K562 (cell line): ENCODE data around the gene CHPF2. TPM values are rescaled to one million over a fixed set of nuclear protein-coding genes. Genes with fewer than 3 reads are reported as not detected.

Experiments used
- ATAC-seq: fragments of 200-7000 bp; cut with Tn5 transposase; 3 replicates; pipeline ENCODE4 v1.9.1; 2020; ENCODE audit warnings: moderate library complexity
- BruUV-seq: library from RNA; stranded (reverse); fragments of 400-500 nt; replicated peaks from 2 replicates; lab custom pipeline; 2021; lab: Mats Ljungman, UMichigan
- CTCF ChIA-PET: fragments of 300-600 bp; formaldehyde crosslinking; extraction: SDS; loops from one replicate; lab custom pipeline; 2021; ENCODE audit warnings: low intra/inter-chr PET ratio; lab: Yijun Ruan, JAX
- POLR2A ChIA-PET: fragments of 300-600, 350-650 bp; sonication (Branson Sonifier 250); formaldehyde crosslinking; extraction: SDS; loops from one replicate; lab custom pipeline; 2021; ENCODE audit warnings: antibody characterized with exemption, inconsistent platforms; lab: Yijun Ruan, JAX
- DNase-seq, 4 experiments: peaks; one replicate each; pipeline versions ENCODE4 v3.0.0 to v3.0.0-alpha.2; 2011 to 2018; ENCODE audit warnings: low spot score in 3 of 4, mixed read lengths in 3 of 4; ENCODE audit errors: extremely low read depth in 1 of 4
- FAIRE-seq: peaks from 2 replicates; lab custom pipeline; 2011; peaks lifted over from hg19 to GRCh38; lab: Jason Lieb, UNC
- H2AFZ ChIP-seq: 2 replicates; pipeline ENCODE4 v1.6.0; 2011; ENCODE audit warnings: low read depth, low read length, control low read depth, inconsistent platforms
- H3K27ac ChIP-seq: fragments of 200-600 bp; 3 replicates; pipeline ENCODE4 v1.8.0; 2011; ENCODE audit warnings: low read depth, mild to moderate bottlenecking, control low read depth, inconsistent platforms, low read length, moderate library complexity, mixed read lengths; ENCODE audit errors: extremely low read depth
- H3K27me3 ChIP-seq, 2 experiments: fragments of 300-600 bp in 1 of 2; 2 replicates in 1 of 2; 3 replicates in 1 of 2; pipeline versions ENCODE4 v1.6.0 to v1.8.0; 2011; ENCODE audit warnings: inconsistent platforms in 2 of 2, low read length in 2 of 2, mild to moderate bottlenecking in 1 of 2, mixed read lengths in 1 of 2, moderate library complexity in 1 of 2; ENCODE audit not compliant: control insufficient read depth in 2 of 2, insufficient read depth in 2 of 2
- H3K36me3 ChIP-seq: fragments of 300-600 bp; 3 replicates; pipeline ENCODE4 v1.8.0; 2011; ENCODE audit warnings: mild to moderate bottlenecking, low read length, inconsistent platforms; ENCODE audit not compliant: control insufficient read depth, insufficient read depth
- H3K4me1 ChIP-seq, 2 experiments: fragments of 200-600 bp in 1 of 2; replicated peaks in 1 of 2; 2 replicates in 1 of 2; 3 replicates in 1 of 2; pipeline versions ENCODE4 v1.5.1 to v1.8.0; 2011; ENCODE audit warnings: inconsistent platforms in 2 of 2, low read length in 2 of 2, mild to moderate bottlenecking in 1 of 2, mixed read lengths in 1 of 2, moderate library complexity in 1 of 2; ENCODE audit not compliant: control insufficient read depth in 2 of 2, insufficient read depth in 2 of 2
- H3K4me2 ChIP-seq: 2 replicates; pipeline ENCODE4 v1.6.1; 2011; ENCODE audit warnings: low read length, control low read depth, inconsistent platforms, mixed read lengths; ENCODE audit not compliant: insufficient read depth
- H3K4me3 ChIP-seq: fragments of 200-600 bp; sonication (generic), shearing (Covaris generic); 2 replicates; pipeline ENCODE4 v1.5.1; 2016; ENCODE audit warnings: control low read depth, inconsistent platforms
- H3K79me2 ChIP-seq: fragments of 200-600 bp; 3 replicates; pipeline ENCODE4 v1.8.0; 2011; ENCODE audit warnings: low read length, inconsistent platforms; ENCODE audit not compliant: control insufficient read depth, insufficient read depth
- H3K9ac ChIP-seq, 2 experiments: 2 replicates each; pipeline versions ENCODE4 v1.6.0 to v1.6.1; 2011; ENCODE audit warnings: low read depth in 2 of 2, low read length in 2 of 2, control low read depth in 1 of 2, inconsistent platforms in 1 of 2, mild to moderate bottlenecking in 1 of 2, mixed read lengths in 1 of 2; ENCODE audit not compliant: insufficient read depth in 1 of 2
- H3K9me1 ChIP-seq: one replicate; pipeline ENCODE4 v1.6.0; 2011; ENCODE audit warnings: inconsistent platforms, mild to moderate bottlenecking, low read length, moderate library complexity; ENCODE audit not compliant: control insufficient read depth, insufficient read depth
- H3K9me3 ChIP-seq: replicated peaks from 2 replicates; pipeline ENCODE4 v1.5.1; 2011; ENCODE audit warnings: low read depth, low read length, inconsistent platforms; ENCODE audit not compliant: control insufficient read depth, insufficient read depth
- H4K20me1 ChIP-seq: replicated peaks from 2 replicates; pipeline ENCODE4 v1.6.1; 2011; ENCODE audit warnings: low read length, inconsistent platforms, mixed read lengths; ENCODE audit not compliant: control insufficient read depth, insufficient read depth
- HDGF ChIP-seq: fragments of 450-650 bp; IDR thresholded peaks from 2 replicates; pipeline ENCODE4 v1.6.1; 2016
- HNRNPUL1 ChIP-seq: fragments of 200-400 bp; formaldehyde crosslinking; IDR thresholded peaks from 2 replicates; pipeline ENCODE4 v1.6.1; 2017; ENCODE audit warnings: low read length
- MEF2A ChIP-seq: IDR thresholded peaks from 2 replicates; pipeline ENCODE4 v1.6.1; 2011; ENCODE audit warnings: low read depth, mild to moderate bottlenecking, low read length, moderate library complexity; ENCODE audit not compliant: control insufficient read depth
- NFE2L1 ChIP-seq: fragments of 450-650 bp; IDR thresholded peaks from 2 replicates; pipeline ENCODE4 v1.6.1; 2016; ENCODE audit warnings: missing genetic modification characterization, low read depth, mild to moderate bottlenecking, missing compliant biosample characterization, moderate library complexity, borderline replicate concordance
- PHF20 ChIP-seq: fragments of 450-650 bp; IDR thresholded peaks from 2 replicates; pipeline ENCODE4 v1.6.1; 2018; ENCODE audit not compliant: partially characterized antibody
- PHTF2 ChIP-seq: fragments of 250-450 bp; sonication (Bioruptor Pico); IDR thresholded peaks from 2 replicates; pipeline ENCODE4 v1.5.0; 2021; ENCODE audit warnings: mild to moderate bottlenecking
- POLR2AphosphoS5 ChIP-seq: IDR thresholded peaks from 2 replicates; pipeline ENCODE4 v1.6.1; 2011; ENCODE audit warnings: mild to moderate bottlenecking, low read depth, low read length, moderate library complexity; ENCODE audit not compliant: control insufficient read depth, insufficient read depth
- POLR2G ChIP-seq: fragments of 200-400 bp; formaldehyde crosslinking; IDR thresholded peaks from 2 replicates; pipeline ENCODE4 v1.6.1; 2017; ENCODE audit warnings: low read depth, mild to moderate bottlenecking, antibody characterized with exemption, low read length, moderate library complexity
- RBBP5 ChIP-seq: fragments of 200-600 bp; sonication (generic); IDR thresholded peaks from 2 replicates; pipeline ENCODE4 v1.6.1; 2012; ENCODE audit warnings: borderline replicate concordance, mild to moderate bottlenecking, low read length, control low read depth, inconsistent platforms; ENCODE audit not compliant: insufficient read depth, poor library complexity, severe bottlenecking
- RBFOX2 ChIP-seq: fragments of 200-400 bp; formaldehyde crosslinking; IDR thresholded peaks from 2 replicates; pipeline ENCODE4 v1.6.1; 2017; ENCODE audit warnings: low read depth, mild to moderate bottlenecking, low read length, moderate library complexity
- TSC22D4 ChIP-seq: fragments of 450-650 bp; IDR thresholded peaks from 2 replicates; pipeline ENCODE4 v1.6.1; 2016; ENCODE audit warnings: missing genetic modification characterization, missing biosample characterization, control low read depth
- ZNF134 ChIP-seq: fragments of 250-450 bp; sonication (Bioruptor Pico); conservative IDR thresholded peaks from 2 replicates; pipeline ENCODE4 v1.4.0; 2020
- ZNF408 ChIP-seq: fragments of 250-450 bp; sonication (Bioruptor Pico); IDR thresholded peaks from 2 replicates; pipeline ENCODE4 v1.4.0; 2020; ENCODE audit warnings: low read depth, mild to moderate bottlenecking, moderate library complexity
- WGBS: fragments of 100-300 bp; shearing (Covaris generic); methylation state at CpG from one replicate; pipeline ENCODE4 v1.1.6; 2016; ENCODE audit warnings: low coverage, mixed read lengths; ENCODE audit not compliant: insufficient coverage; ENCODE audit errors: missing lambda C conversion rate; 5-methylcytosine and 5-hydroxymethylcytosine counted together
- in situ Hi-C: fragments of 300-500 bp; cut with MboI; formaldehyde crosslinking; loops from 4 replicates; pipeline ENCODE4 v1.15.0; 2018; ENCODE audit warnings: inconsistent platforms, mixed read lengths
- intact Hi-C: fragments of 100-400 bp; cut with micrococcal nuclease; formaldehyde crosslinking; loops from 2 replicates; pipeline ENCODE4 v1.14.2; 2022
- polyA plus RNA-seq, 8 experiments: library from polyadenylated mRNA; depleted of rRNA in 4 of 8; stranded (reverse) in 5 of 8; unstranded in 3 of 8; fragments of >200 nt; fragmentation: Nextera tagmentation in 2 of 8; fragmentation: Illumina TruSeq in 1 of 8; extraction: Ambion mirVana in 2 of 8; extraction: Trizol in 1 of 8; gene quantifications; 2 replicates each; pipeline versions ENCODE4 v1.2.1 to v1.2.3, GENCODE V29; 2011 to 2014; ENCODE audit warnings: inconsistent platforms in 1 of 8, missing spikeins in 1 of 8
- total RNA-seq, 7 experiments: library from RNA; depleted of rRNA in 6 of 7; stranded (reverse); fragments of >200 nt in 6 of 7; fragmentation: Illumina TruSeq in 2 of 7; extraction: Trizol in 2 of 7; gene quantifications; 2 replicates each; pipeline versions ENCODE4 v1.2.1 to v1.2.3, GENCODE V29; 2011 to 2021; ENCODE audit warnings: low replicate concordance in 1 of 7
- TF ChIP-seq, protein P1 (sequence below): sonication (generic); formaldehyde crosslinking; IDR thresholded peaks from 2 replicates; pipeline ENCODE4 v1.8.0; 2023; ENCODE audit warnings: mild to moderate bottlenecking, missing genetic modification reagents

Gene CHPF2
- total and polyA plus RNA-seq, 9 of the 15 experiments (the other 6 are each of a cell fraction or from before 2014, with no cell fraction given): 0.08 to 32.8 (median 10.5) TPM

DNA sequence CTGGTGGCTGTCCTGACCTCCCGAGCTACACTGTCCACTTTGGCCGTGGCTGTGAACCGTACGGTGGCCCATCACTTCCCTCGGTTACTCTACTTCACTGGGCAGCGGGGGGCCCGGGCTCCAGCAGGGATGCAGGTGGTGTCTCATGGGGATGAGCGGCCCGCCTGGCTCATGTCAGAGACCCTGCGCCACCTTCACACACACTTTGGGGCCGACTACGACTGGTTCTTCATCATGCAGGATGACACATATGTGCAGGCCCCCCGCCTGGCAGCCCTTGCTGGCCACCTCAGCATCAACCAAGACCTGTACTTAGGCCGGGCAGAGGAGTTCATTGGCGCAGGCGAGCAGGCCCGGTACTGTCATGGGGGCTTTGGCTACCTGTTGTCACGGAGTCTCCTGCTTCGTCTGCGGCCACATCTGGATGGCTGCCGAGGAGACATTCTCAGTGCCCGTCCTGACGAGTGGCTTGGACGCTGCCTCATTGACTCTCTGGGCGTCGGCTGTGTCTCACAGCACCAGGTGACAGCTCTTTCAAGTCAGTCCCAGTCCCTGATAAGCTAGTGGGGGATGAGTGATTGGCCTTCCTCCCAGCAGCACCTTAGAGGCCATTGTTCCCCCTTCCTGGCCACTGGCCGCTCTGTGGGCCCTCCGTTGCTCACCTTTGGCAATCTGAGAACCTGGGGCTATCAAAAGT is 3.0 kb downstream of the CHPF2 start:
- DNase-seq: no peak
- Histone ChIP-seq H3K9ac (peak overlapping the region in 1 of 2 experiments; percentile 49; a peak in 2 of 4 replicates), H3K79me2 (peaks cover 27% of the 10 kb centered on the region), H3K27ac (no peak overlapping the region)
- BruUV-seq: no TSS peak
- CTCF ChIA-PET: no interaction called here
- in situ Hi-C loops: no loop called here
- no peak for TF ChIP-seq ZNF408 (CRISPR knock-in tag)
- TF ChIP-seq RBFOX2: peak; percentile 56
- peak; percentile 44; the same call in 1 of the 2 replicates for TF ChIP-seq POLR2G
- TF ChIP-seq, all 486 proteins: peak for 2
- Histone ChIP-seq H4K20me1 (peaks cover 46% of the 10 kb centered on the region), H2AFZ (no peak overlapping the region), H3K4me1 (peaks cover 14 to 47% of the 10 kb centered on the region in 2 experiments; a peak in 4 of 5 replicates), H3K9me3 (no peaks in the 10 kb centered on the region), H3K27me3 (no peaks in the 10 kb centered on the region), H3K4me3 (no peak overlapping the region), H3K36me3 (peaks cover 42% of the 10 kb centered on the region; the same call in 2 of the 3 replicates), H3K9me1 (peaks cover 4% of the 10 kb centered on the region), H3K4me2 (no peak overlapping the region)
- ATAC-seq (no peak), FAIRE-seq (no peak)
- POLR2A ChIA-PET: interaction anchor here (2.8 to 3.3 kb wide), 3 partner anchors 8 to 23 kb away, joined by 12 to 34 read pairs (median 13); partner anchors contain the start of gene H2BK1
- intact Hi-C loops: no loop called here
- WGBS: 95% methylated on average over 28 of the region's 28 CpGs

DNA sequence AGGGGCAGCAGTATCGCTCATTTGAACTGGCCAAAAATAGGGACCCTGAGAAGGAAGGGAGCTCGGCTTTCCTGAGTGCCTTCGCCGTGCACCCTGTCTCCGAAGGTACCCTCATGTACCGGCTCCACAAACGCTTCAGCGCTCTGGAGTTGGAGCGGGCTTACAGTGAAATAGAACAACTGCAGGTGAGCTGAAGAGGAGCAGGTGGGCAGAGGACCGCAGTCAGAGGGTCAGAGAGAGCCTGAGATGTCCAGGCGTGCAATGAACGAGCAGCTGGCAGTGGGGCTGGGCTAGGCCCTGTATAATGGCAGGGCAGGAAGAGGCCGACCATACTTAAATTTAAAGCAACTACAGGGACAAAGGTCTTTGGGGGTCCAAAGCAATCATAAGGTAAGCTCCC is 4.1 kb downstream of the CHPF2 start:
- intact Hi-C loops: no loop called here
- Histone ChIP-seq H3K27me3 (no peaks in the 10 kb centered on the region), H3K79me2 (peaks cover 27% of the 10 kb centered on the region), H3K9ac (no peak overlapping the region), H3K9me1 (peaks cover 4% of the 10 kb centered on the region), H3K4me2 (no peak overlapping the region), H3K4me3 (no peak overlapping the region), H2AFZ (no peak overlapping the region), H3K36me3 (peaks cover 42% of the 10 kb centered on the region; the same call in 2 of the 3 replicates), H3K4me1 (peaks cover 23 to 47% of the 10 kb centered on the region in 2 experiments; a peak in 4 of 5 replicates), H4K20me1 (peaks cover 55% of the 10 kb centered on the region), H3K9me3 (no peaks in the 10 kb centered on the region), H3K27ac (no peak overlapping the region)
- BruUV-seq: TSS peak; percentile 2
- ChIA-PET POLR2A (interaction anchor here (0.6 to 3.8 kb wide), 12 partner anchors 9 to 1103 kb away, joined by 3 to 36 read pairs (median 4); partner anchors contain the start of gene ABCF2), CTCF (no interaction called here)
- no peak for ATAC-seq
- WGBS: 87% methylated on average over 13 of the region's 13 CpGs
- no peak for DNase-seq
- in situ Hi-C loops: no loop called here
- no peak for FAIRE-seq
- TF ChIP-seq ZNF134 (CRISPR knock-in tag): no peak
- TF ChIP-seq HDGF: no peak
- TF ChIP-seq RBBP5: no peak
- no peak for TF ChIP-seq TSC22D4 (tag)
- no peak for TF ChIP-seq HNRNPUL1
- no peak for TF ChIP-seq PHTF2
- no peak for TF ChIP-seq NFE2L1 (tag)
- TF ChIP-seq, protein P1, sequence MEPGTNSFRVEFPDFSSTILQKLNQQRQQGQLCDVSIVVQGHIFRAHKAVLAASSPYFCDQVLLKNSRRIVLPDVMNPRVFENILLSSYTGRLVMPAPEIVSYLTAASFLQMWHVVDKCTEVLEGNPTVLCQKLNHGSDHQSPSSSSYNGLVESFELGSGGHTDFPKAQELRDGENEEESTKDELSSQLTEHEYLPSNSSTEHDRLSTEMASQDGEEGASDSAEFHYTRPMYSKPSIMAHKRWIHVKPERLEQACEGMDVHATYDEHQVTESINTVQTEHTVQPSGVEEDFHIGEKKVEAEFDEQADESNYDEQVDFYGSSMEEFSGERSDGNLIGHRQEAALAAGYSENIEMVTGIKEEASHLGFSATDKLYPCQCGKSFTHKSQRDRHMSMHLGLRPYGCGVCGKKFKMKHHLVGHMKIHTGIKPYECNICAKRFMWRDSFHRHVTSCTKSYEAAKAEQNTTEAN (CRISPR knock-in tag): no peak
- TF ChIP-seq POLR2AphosphoS5: no peak
- no peak for TF ChIP-seq MEF2A
- TF ChIP-seq PHF20: no peak
